Endothelial cell of umbilical vein (primary cell): ENCODE results near the gene WNT2. TPM values are rescaled to one million over a fixed set of nuclear protein-coding genes. Genes with fewer than 3 reads are reported as not detected.

Experiments
- BruUV-seq: library from RNA; stranded (reverse); fragments of 400-500 nt; replicated peaks from 2 replicates; lab custom pipeline; 2021; lab: Mats Ljungman, UMichigan
- CTCF ChIA-PET: fragments of 300-600, 350-600 bp; sonication (Branson Sonifier 250); formaldehyde crosslinking; loops from one replicate; lab custom pipeline; 2021; ENCODE audit warnings: antibody characterized with exemption, inconsistent platforms; lab: Charles Lee
- POLR2A ChIA-PET: fragments of 300-600, 350-600 bp; sonication (Branson Sonifier 250); formaldehyde crosslinking; loops from one replicate; lab custom pipeline; 2021; ENCODE audit warnings: antibody characterized with exemption, inconsistent platforms; lab: Charles Lee
- DNase-seq: peaks from one replicate; pipeline ENCODE4 v3.0.0-alpha.2; 2011; ENCODE audit warnings: low read depth, low spot score
- FAIRE-seq: peaks from 2 replicates; lab custom pipeline; 2011; peaks lifted over from hg19 to GRCh38; lab: Jason Lieb, UNC
- H2AFZ ChIP-seq: 2 replicates; pipeline ENCODE4 v1.6.0; 2012; ENCODE audit warnings: low read depth, low read length, control low read depth, inconsistent platforms
- H3K27ac ChIP-seq: 2 replicates; pipeline ENCODE4 v1.5.1; 2011; ENCODE audit warnings: low read depth, mild to moderate bottlenecking, control low read depth, low read length, moderate library complexity; ENCODE audit not compliant: insufficient read depth
- H3K27me3 ChIP-seq, 2 experiments: 2 replicates each; pipeline versions ENCODE4 v1.6.0 to v1.6.1; 2011; ENCODE audit warnings: low read length in 2 of 2, mixed read lengths in 1 of 2; ENCODE audit not compliant: control insufficient read depth in 2 of 2, insufficient read depth in 2 of 2
- H3K36me3 ChIP-seq, 2 experiments: 2 replicates in 1 of 2; 3 replicates in 1 of 2; pipeline ENCODE4 v1.5.1; 2011; ENCODE audit warnings: low read length in 2 of 2, mild to moderate bottlenecking in 1 of 2, moderate library complexity in 1 of 2; ENCODE audit not compliant: control insufficient read depth in 2 of 2, insufficient read depth in 2 of 2; ENCODE audit errors: extremely low read depth in 1 of 2
- H3K4me1 ChIP-seq: 3 replicates; pipeline ENCODE4 v1.5.1; 2011; ENCODE audit warnings: mild to moderate bottlenecking, low read length; ENCODE audit not compliant: control insufficient read depth, insufficient read depth; ENCODE audit errors: extremely low read depth
- H3K4me2 ChIP-seq: 2 replicates; pipeline ENCODE4 v1.6.1; 2011; ENCODE audit warnings: low read length, control low read depth, mixed read lengths; ENCODE audit not compliant: insufficient read depth
- H3K4me3 ChIP-seq, 3 experiments: fragments of 200-600 bp in 1 of 3; sonication (generic), shearing (Covaris generic) in 1 of 3; replicated peaks in 1 of 3; 2 replicates each; pipeline ENCODE4 v1.5.1; 2011 to 2016; ENCODE audit warnings: control low read depth in 3 of 3, low read length in 3 of 3, mild to moderate bottlenecking in 2 of 3, inconsistent platforms in 1 of 3, low read depth in 1 of 3, moderate library complexity in 1 of 3; ENCODE audit not compliant: insufficient read depth in 1 of 3
- H3K79me2 ChIP-seq: 2 replicates; pipeline ENCODE4 v1.6.0; 2012; ENCODE audit warnings: low read length, inconsistent platforms; ENCODE audit not compliant: control insufficient read depth, insufficient read depth
- H3K9ac ChIP-seq: replicated peaks from 2 replicates; pipeline ENCODE3; 2011; ENCODE audit warnings: low read length, control low read depth; ENCODE audit not compliant: insufficient read depth; ENCODE audit errors: extremely low read depth
- H3K9me1 ChIP-seq: replicated peaks from 3 replicates; pipeline ENCODE4 v1.6.0; 2011; ENCODE audit warnings: mild to moderate bottlenecking, low read length; ENCODE audit not compliant: control insufficient read depth, insufficient read depth; ENCODE audit errors: extremely low read depth
- H3K9me3 ChIP-seq: replicated peaks from 2 replicates; pipeline ENCODE4 v1.5.1; 2012; ENCODE audit warnings: low read length, inconsistent platforms; ENCODE audit not compliant: control insufficient read depth, insufficient read depth
- H4K20me1 ChIP-seq: replicated peaks from 2 replicates; pipeline ENCODE3; 2011; ENCODE audit warnings: mild to moderate bottlenecking, low read length; ENCODE audit not compliant: control insufficient read depth, insufficient read depth; ENCODE audit errors: extremely low read depth
- EZH2 ChIP-seq: IDR thresholded peaks from 2 replicates; pipeline ENCODE4 v1.6.1; 2012; ENCODE audit warnings: borderline replicate concordance, low read depth, mild to moderate bottlenecking, moderate library complexity, low read length, inconsistent platforms; ENCODE audit not compliant: severe bottlenecking
- JUN ChIP-seq: IDR thresholded peaks from 2 replicates; pipeline ENCODE4 v1.6.1; 2011; ENCODE audit warnings: borderline replicate concordance, low read depth; ENCODE audit not compliant: insufficient read length, insufficient read depth
- POLR2A ChIP-seq: IDR thresholded peaks from 2 replicates; pipeline ENCODE4 v1.6.1; 2012; ENCODE audit warnings: low read depth, mild to moderate bottlenecking, control low read depth, low read length
- POLR2AphosphoS5 ChIP-seq: IDR thresholded peaks from 2 replicates; pipeline ENCODE4 v1.6.1; 2012; ENCODE audit warnings: low read depth, mild to moderate bottlenecking, control low read depth, low read length, moderate library complexity; ENCODE audit not compliant: insufficient read depth
- dilution Hi-C: fragments of 300-500 bp; cut with MboI; formaldehyde crosslinking; loops from one replicate; pipeline ENCODE4 v1.15.0; 2019; ENCODE audit warnings: low sequenced_read_pairs; ENCODE audit not compliant: extremely low pct_ligation_motif_present
- intact Hi-C: fragments of 100-400 bp; cut with micrococcal nuclease; formaldehyde crosslinking; loops from one replicate; pipeline ENCODE4 v1.10.0; 2022
- polyA plus RNA-seq, 4 experiments: library from polyadenylated mRNA; depleted of rRNA in 3 of 4; stranded (reverse) in 3 of 4; unstranded in 1 of 4; fragments of >200 nt; gene quantifications; 2 replicates each; pipeline versions ENCODE4 v1.2.1 to v1.2.3, GENCODE V29; 2011 to 2012; ENCODE audit warnings: missing spikeins in 1 of 4
- total RNA-seq: library from RNA; stranded (reverse); gene quantifications from 2 replicates; pipeline ENCODE4 v1.2.3, GENCODE V29; 2021
- TF ChIP-seq, protein P1 (sequence below), 2 donors: IDR thresholded peaks; 1 replicate in 1 of 2; 2 replicates in 1 of 2; pipeline ENCODE4 v1.5.1; 2011; ENCODE audit warnings: low read length in 2 of 2, mild to moderate bottlenecking in 2 of 2, moderate library complexity in 2 of 2, control low read depth in 1 of 2, inconsistent platforms in 1 of 2, low read depth in 1 of 2; ENCODE audit not compliant: insufficient read depth in 1 of 2; ENCODE audit errors: extremely low read depth in 1 of 2
- TF ChIP-seq, protein P2 (sequence below): IDR thresholded peaks from 2 replicates; pipeline ENCODE4 v1.6.1; 2011; ENCODE audit not compliant: insufficient read depth, insufficient read length

WNT2 gene
- total and polyA plus RNA-seq, 2 donors (not counting 3 experiments of a cell fraction or from before 2014, with no cell fraction given) = not detected

DNA sequence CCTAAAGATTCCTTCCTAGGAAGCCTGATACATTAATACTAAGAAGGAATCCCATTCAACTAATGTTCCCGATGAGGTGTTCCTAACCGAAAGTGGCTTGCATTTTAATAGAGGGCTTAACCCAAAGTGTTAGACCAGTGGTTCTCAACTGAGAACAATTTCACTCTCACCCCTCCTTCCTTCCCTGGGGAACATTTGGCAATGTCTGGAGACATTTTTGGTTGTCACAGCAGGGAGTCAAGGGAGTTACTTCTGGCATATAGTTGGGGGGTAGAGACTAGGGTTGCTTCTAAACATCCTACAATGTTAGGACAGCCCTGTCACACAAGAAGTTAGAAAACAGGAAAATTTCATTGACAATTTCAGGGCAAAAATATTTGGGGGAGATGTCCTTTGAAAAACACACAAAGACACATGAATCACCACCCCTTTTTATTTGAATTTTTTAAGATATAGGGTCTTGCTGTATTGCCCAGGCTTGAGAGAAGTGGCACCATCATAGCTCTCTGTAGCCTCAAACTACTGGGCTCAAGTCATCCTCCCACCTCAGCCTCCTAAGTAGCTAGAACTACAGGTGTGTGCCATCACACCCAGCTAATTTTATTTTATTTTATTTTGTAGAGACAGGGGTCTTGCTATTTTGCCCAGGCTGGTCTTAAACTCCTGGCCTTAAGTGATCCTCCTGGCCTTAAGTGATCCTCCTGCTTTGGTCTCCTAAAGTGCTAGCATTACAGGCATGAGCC, 50.7 kb downstream of the WNT2 start:
- dilution Hi-C loops (no loop called here), intact Hi-C loops (no loop called here)
- H3K27me3 ChIP-seq = peaks cover 0 to 3% of the 10 kb centered on the region in 2 experiments
- no TSS peak for BruUV-seq
- no peak overlapping the region for H3K4me2 ChIP-seq
- POLR2A ChIA-PET = no interaction called here
- no peak overlapping the region for H3K27ac ChIP-seq
- no peak overlapping the region for H2AFZ ChIP-seq
- CTCF ChIA-PET = interaction anchor here (2.3 kb wide), 1 partner anchor 59 kb away, joined by 7 read pairs; no protein-coding TSS in a partner anchor
- no peak overlapping the region for H3K4me3 ChIP-seq
- H4K20me1 ChIP-seq = no peaks in the 10 kb centered on the region
- FAIRE-seq = no peak
- H3K9ac ChIP-seq = no peak overlapping the region
- H3K36me3 ChIP-seq = no peaks in the 10 kb centered on the region
- TF ChIP-seq, protein P1, sequence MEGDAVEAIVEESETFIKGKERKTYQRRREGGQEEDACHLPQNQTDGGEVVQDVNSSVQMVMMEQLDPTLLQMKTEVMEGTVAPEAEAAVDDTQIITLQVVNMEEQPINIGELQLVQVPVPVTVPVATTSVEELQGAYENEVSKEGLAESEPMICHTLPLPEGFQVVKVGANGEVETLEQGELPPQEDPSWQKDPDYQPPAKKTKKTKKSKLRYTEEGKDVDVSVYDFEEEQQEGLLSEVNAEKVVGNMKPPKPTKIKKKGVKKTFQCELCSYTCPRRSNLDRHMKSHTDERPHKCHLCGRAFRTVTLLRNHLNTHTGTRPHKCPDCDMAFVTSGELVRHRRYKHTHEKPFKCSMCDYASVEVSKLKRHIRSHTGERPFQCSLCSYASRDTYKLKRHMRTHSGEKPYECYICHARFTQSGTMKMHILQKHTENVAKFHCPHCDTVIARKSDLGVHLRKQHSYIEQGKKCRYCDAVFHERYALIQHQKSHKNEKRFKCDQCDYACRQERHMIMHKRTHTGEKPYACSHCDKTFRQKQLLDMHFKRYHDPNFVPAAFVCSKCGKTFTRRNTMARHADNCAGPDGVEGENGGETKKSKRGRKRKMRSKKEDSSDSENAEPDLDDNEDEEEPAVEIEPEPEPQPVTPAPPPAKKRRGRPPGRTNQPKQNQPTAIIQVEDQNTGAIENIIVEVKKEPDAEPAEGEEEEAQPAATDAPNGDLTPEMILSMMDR (IDR thresholded peaks at IDR 0.05; ENCODE audit: extremely low read depth in 1 of 2, insufficient read depth in 1 of 2, low read depth in 1 of 2, low read length in 2 of 2) = no peak
- TF ChIP-seq, protein P2, sequence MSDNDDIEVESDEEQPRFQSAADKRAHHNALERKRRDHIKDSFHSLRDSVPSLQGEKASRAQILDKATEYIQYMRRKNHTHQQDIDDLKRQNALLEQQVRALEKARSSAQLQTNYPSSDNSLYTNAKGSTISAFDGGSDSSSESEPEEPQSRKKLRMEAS = no peak
- no peak for TF ChIP-seq POLR2A
- TF ChIP-seq JUN = no peak
- no peak for TF ChIP-seq POLR2AphosphoS5
- TF ChIP-seq EZH2 = no peak
- no peaks in the 10 kb centered on the region for H3K9me1 ChIP-seq
- DNase-seq = no peak
- no peaks in the 10 kb centered on the region for H3K79me2 ChIP-seq
- H3K4me1 ChIP-seq = peaks cover 14% of the 10 kb centered on the region
- no peaks in the 10 kb centered on the region for H3K9me3 ChIP-seq
